GM19372 (cell line): ENCODE measurements around the gene EXOC6.
"Not testable (repeated sequence)": the region's sequence is repeated elsewhere in the genome, so short reads cannot be mapped to it uniquely, and the experiment has no call there.

Source experiments
- ATAC-seq: cut with Tn5 transposase; IDR thresholded peaks from one replicate; pipeline ENCODE4 v1.9.1; 2021; ENCODE audit warnings: mild to moderate bottlenecking, low read depth, moderate library complexity; ENCODE audit not compliant: unreplicated experiment

The EXOC6 gene

GRCh38 chr10:92873029-92873428 lies 24.7 kb downstream of the EXOC6 start:
- no peak for ATAC-seq

GRCh38 chr10:92876509-92877036 lies 28.3 kb downstream of the EXOC6 start:
- ATAC-seq = no peak

- no peak for ATAC-seq
Observed at GRCh38 chr10:92880233-92880861, 32.0 kb downstream of the EXOC6 start.

- ATAC-seq = no peak
Observed at GRCh38 chr10:92880917-92881316, 32.6 kb downstream of the EXOC6 start.

GRCh38 chr10:92886334-92886961 lies 38.1 kb downstream of the EXOC6 start:
- no peak for ATAC-seq

- no peak for ATAC-seq
Observed at GRCh38 chr10:92890471-92890870, 42.2 kb downstream of the EXOC6 start.

GRCh38 chr10:92891885-92892690 lies 43.8 kb downstream of the EXOC6 start:
- ATAC-seq = no peak

- no peak for ATAC-seq
Observed at GRCh38 chr10:92892691-92893054, 44.4 kb downstream of the EXOC6 start.

GRCh38 chr10:92894081-92894655 lies 45.8 kb downstream of the EXOC6 start:
- ATAC-seq = no peak

GRCh38 chr10:92897916-92898315 lies 49.6 kb downstream of the EXOC6 start:
- no peak for ATAC-seq

- ATAC-seq = no peak
Observed at GRCh38 chr10:92901819-92902251, 53.5 kb downstream of the EXOC6 start.

- no peak for ATAC-seq
Observed at GRCh38 chr10:92903633-92904032, 55.3 kb downstream of the EXOC6 start.

- no peak for ATAC-seq
Observed at GRCh38 chr10:92907280-92907679, 59.0 kb downstream of the EXOC6 start.

GRCh38 chr10:92912631-92913030 lies 64.3 kb downstream of the EXOC6 start:
- ATAC-seq = not testable (repeated sequence)

GRCh38 chr10:92913973-92914372 lies 65.7 kb downstream of the EXOC6 start:
- no peak for ATAC-seq

GRCh38 chr10:92914478-92915325 lies 66.4 kb downstream of the EXOC6 start:
- ATAC-seq = no peak

GRCh38 chr10:92915892-92916291 lies 67.6 kb downstream of the EXOC6 start:
- ATAC-seq = no peak

- ATAC-seq = no peak
Observed at GRCh38 chr10:92916433-92916832, 68.1 kb downstream of the EXOC6 start.

GRCh38 chr10:92918603-92919002 lies 70.3 kb downstream of the EXOC6 start:
- no peak for ATAC-seq

- ATAC-seq = no peak
Observed at GRCh38 chr10:92920866-92921265, 72.5 kb downstream of the EXOC6 start.
